Epithelial cell of esophagus (primary cell): ENCODE results near the gene CNTNAP5.

ENCODE experiments used
- DNase-seq: peaks from one replicate; pipeline ENCODE4 v3.0.0; 2010; ENCODE audit warnings: low read depth
- H3K4me3 ChIP-seq: 2 replicates; pipeline ENCODE4 v1.5.1; 2011; ENCODE audit warnings: mild to moderate bottlenecking, low read length, control low read depth
- TF ChIP-seq, protein P1 (sequence below): IDR thresholded peaks from 2 replicates; pipeline ENCODE4 v1.5.1; 2011; ENCODE audit warnings: low read depth, mild to moderate bottlenecking, low read length, control low read depth, inconsistent platforms; ENCODE audit not compliant: insufficient read depth; ENCODE audit errors: missing control alignments

The CNTNAP5 gene

GRCh38 chr2:124572934-124573634 lies 548.0 kb downstream of the CNTNAP5 start:
- no peak overlapping the region for H3K4me3 ChIP-seq
- TF ChIP-seq, protein P1, sequence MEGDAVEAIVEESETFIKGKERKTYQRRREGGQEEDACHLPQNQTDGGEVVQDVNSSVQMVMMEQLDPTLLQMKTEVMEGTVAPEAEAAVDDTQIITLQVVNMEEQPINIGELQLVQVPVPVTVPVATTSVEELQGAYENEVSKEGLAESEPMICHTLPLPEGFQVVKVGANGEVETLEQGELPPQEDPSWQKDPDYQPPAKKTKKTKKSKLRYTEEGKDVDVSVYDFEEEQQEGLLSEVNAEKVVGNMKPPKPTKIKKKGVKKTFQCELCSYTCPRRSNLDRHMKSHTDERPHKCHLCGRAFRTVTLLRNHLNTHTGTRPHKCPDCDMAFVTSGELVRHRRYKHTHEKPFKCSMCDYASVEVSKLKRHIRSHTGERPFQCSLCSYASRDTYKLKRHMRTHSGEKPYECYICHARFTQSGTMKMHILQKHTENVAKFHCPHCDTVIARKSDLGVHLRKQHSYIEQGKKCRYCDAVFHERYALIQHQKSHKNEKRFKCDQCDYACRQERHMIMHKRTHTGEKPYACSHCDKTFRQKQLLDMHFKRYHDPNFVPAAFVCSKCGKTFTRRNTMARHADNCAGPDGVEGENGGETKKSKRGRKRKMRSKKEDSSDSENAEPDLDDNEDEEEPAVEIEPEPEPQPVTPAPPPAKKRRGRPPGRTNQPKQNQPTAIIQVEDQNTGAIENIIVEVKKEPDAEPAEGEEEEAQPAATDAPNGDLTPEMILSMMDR, result no peak
- DNase-seq, result no peak

DNA sequence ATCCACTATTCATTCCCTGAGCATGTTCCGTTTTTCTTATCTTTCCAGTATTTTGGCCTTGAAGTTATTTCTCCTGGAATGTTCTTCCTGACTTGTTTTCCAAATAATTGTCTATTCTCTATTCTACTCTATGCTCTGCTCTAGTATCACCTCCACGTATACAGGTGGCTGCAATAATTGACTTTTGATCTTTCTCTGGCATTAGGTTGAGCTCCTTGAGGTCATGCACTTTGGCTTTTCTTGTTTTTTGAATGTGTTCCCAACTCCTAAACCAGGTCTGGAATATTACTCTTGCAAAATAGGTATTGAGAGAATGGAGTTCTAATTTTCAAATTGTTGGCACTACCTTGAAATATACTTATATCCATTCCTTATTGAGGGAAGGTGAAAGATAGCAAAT lies 550.4 kb downstream of the CNTNAP5 start:
- no peak for DNase-seq

DNA sequence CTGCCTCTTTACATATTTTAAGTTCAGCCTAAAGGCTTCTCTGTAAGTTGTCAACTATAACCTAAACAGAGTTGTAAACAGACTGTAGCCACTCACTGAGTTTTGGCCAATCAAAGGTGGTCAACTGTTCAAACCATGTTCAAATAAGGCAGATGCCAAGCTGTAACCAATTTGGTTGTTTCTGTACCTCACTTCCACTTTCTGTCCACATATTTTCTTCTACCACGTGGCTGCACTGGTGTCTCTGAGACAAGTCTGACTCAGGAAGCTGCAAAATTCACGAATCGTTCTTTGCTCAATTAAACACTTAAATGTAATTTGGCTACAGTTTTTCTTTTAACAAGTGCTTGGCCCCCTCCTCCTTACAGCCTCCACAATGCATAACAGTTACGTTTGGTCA lies 555.2 kb downstream of the CNTNAP5 start:
- no peak for DNase-seq
- TF ChIP-seq, protein P1, result no peak
- no peak overlapping the region for H3K4me3 ChIP-seq

More for the DNA sequence above, 550.4 kb downstream of the CNTNAP5 start:
- TF ChIP-seq, protein P1, result no peak
- no peak overlapping the region for H3K4me3 ChIP-seq

DNA sequence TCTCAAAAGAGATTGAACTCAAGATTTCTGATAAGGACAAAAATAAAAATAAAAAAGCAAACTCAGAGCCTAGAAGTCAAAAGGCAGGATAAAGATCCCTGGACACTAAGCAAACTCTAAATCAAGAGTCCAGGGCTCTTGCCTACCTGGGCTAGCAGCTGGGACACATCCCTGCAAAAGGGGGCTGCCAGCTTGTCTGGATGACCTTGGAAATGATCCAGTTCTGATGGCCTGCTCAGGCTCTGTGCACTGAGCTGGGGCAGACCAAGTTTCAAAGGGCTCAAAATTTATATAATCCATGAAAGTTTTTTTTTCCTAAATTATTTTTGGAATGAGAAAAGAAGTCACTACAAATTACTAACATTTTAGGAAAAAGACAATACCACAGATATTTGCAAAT lies 557.3 kb downstream of the CNTNAP5 start:
- TF ChIP-seq, protein P1, result no peak
- DNase-seq, result no peak
- H3K4me3 ChIP-seq, result no peak overlapping the region

DNA sequence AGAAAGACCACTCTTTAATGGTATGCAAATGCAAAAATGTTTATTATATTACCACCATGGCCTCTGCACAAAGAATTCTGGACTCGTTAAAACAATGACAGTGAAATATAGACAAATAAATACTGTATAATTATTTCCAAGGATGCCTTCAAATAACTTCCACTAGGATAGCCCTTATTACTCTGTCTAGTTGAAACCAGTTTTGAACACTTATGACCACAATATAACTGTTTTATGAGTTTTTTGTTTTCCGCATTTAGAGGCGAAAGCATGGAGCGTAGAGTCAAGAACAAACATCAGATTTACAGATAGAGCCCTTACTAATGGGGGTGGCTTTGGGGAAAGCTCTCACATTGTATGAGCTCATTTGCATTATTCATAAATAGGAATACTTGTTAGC lies 559.5 kb downstream of the CNTNAP5 start:
- TF ChIP-seq, protein P1, result no peak
- DNase-seq, result no peak

GRCh38 chr2:124585277-124585676 lies 560.2 kb downstream of the CNTNAP5 start:
- TF ChIP-seq, protein P1, result no peak
- H3K4me3 ChIP-seq, result no peak overlapping the region
- no peak for DNase-seq

More for the DNA sequence above, 559.5 kb downstream of the CNTNAP5 start:
- H3K4me3 ChIP-seq, result no peak overlapping the region

- no peak for DNase-seq
- H3K4me3 ChIP-seq, result no peak overlapping the region
- TF ChIP-seq, protein P1, result no peak
Observed at GRCh38 chr2:124586210-124586609, 561.1 kb downstream of the CNTNAP5 start.
